Measurements from ENCODE around the gene HCN1. TPM values are rescaled to one million over a fixed set of nuclear protein-coding genes. Genes with fewer than 3 reads are reported as not detected.
"Not testable (repeated sequence)": the region's sequence is repeated elsewhere in the genome, so short reads cannot be mapped to it uniquely, and the experiment has no call there.

Gene HCN1
- total and polyA plus RNA-seq, 11 donors = 0.09 to 0.43 (median 0.15) TPM; not detected in 6

DNA sequence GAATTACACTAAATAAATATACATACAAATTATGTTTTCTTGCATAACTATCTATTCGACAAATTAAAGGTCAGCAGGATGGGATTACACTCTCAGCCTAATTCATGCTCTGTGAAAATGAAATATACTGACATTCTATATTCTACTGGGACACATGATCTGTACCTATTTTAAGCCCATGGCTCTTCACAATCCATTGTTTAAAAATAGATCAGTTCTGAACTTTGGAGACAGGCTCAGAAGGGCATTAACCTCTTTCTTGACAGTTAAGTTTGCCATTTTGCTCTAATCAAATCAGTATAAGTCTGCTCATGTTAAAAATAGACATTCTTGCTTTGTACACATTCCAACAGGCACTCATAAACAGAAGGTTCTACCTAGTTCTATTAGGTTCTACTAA, 361.2 kb downstream of the HCN1 start:
- intact Hi-C loops (cut with DNase I) = no loop called here
- ATAC-seq = peak; percentile 92 to 97 (median 96)
- Histone ChIP-seq H3K4me3 (no peak overlapping the region), H3K4me1 (peaks cover 0 to 21% (median 0%) of the 10 kb centered on the region in 12 donors), H3K27me3 (no peaks in the 10 kb centered on the region), H3K9me3 (no peaks in the 10 kb centered on the region), H3K27ac (peak overlapping the region in 11 of 12 donors; percentile 27 to 72 (median 66)), H3K36me3 (no peaks in the 10 kb centered on the region)
- no peak for TF ChIP-seq POLR2A (IDR thresholded peaks at IDR 0.05)
- TF ChIP-seq, protein P1, sequence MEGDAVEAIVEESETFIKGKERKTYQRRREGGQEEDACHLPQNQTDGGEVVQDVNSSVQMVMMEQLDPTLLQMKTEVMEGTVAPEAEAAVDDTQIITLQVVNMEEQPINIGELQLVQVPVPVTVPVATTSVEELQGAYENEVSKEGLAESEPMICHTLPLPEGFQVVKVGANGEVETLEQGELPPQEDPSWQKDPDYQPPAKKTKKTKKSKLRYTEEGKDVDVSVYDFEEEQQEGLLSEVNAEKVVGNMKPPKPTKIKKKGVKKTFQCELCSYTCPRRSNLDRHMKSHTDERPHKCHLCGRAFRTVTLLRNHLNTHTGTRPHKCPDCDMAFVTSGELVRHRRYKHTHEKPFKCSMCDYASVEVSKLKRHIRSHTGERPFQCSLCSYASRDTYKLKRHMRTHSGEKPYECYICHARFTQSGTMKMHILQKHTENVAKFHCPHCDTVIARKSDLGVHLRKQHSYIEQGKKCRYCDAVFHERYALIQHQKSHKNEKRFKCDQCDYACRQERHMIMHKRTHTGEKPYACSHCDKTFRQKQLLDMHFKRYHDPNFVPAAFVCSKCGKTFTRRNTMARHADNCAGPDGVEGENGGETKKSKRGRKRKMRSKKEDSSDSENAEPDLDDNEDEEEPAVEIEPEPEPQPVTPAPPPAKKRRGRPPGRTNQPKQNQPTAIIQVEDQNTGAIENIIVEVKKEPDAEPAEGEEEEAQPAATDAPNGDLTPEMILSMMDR (IDR thresholded peaks at IDR 0.05) = no peak
- 30 to 51% (median 42%) methylated on average over 1 of the region's 1 CpG for WGBS, 4 donors
- no peak for DNase-seq

GRCh38 chr5:45312627-45313026, 383.6 kb downstream of the HCN1 start:
- H3K36me3 ChIP-seq; H3K4me1 ChIP-seq; H3K4me3 ChIP-seq; H3K27ac ChIP-seq; ATAC-seq; H3K27me3 ChIP-seq; intact Hi-C loops (cut with DNase I): not testable (repeated sequence)
- peaks cover 0 to 21% (median 3%) of the 10 kb centered on the region in 12 donors for H3K9me3 ChIP-seq
- peak in 1 of 5 donors; percentile 47 for DNase-seq
- WGBS, 4 donors = 77 to 90% (median 84%) methylated on average over 5 to 8 of the region's 8 CpGs

GRCh38 chr5:45295231-45295630, 400.9 kb downstream of the HCN1 start:
- no peaks in the 10 kb centered on the region for H3K36me3 ChIP-seq
- no peak for DNase-seq
- H3K9me3 ChIP-seq = peaks cover 0 to 13% (median 0%) of the 10 kb centered on the region in 12 donors
- TF ChIP-seq, protein P1 (IDR thresholded peaks at IDR 0.05) = no peak
- TF ChIP-seq POLR2A (IDR thresholded peaks at IDR 0.05) = no peak
- H3K4me1 ChIP-seq = no peaks in the 10 kb centered on the region
- H3K27ac ChIP-seq = no peak overlapping the region
- ATAC-seq = no peak
- no peak overlapping the region for H3K4me3 ChIP-seq
- no peaks in the 10 kb centered on the region for H3K27me3 ChIP-seq
- 87 to 93% (median 89%) methylated on average over 2 of the region's 2 CpGs for WGBS, 4 donors
- intact Hi-C loops (cut with DNase I) = no loop called here

DNA sequence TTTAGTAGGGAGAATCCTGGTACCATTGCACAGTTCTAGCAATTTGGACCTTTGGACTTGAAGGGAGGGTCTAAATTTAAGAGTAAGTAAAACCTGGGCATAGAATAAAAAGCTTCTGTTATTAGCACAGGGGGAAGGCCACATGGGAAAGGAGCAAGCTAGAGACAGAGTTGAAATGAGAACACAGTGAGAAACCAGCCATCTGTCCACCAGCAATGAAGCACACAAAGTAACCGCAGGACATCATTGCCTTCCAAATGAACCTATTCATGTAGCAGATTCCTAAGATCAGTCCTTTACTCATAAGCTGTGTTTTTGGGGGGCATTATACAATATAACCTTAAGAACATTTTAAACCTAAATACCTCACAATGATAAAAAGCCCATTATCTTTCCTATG, 407.4 kb downstream of the HCN1 start:
- Histone ChIP-seq H3K36me3 (no peaks in the 10 kb centered on the region), H3K9me3 (peaks cover 0 to 5% (median 0%) of the 10 kb centered on the region in 12 donors), H3K27me3 (no peaks in the 10 kb centered on the region), H3K27ac (no peak overlapping the region), H3K4me1 (no peaks in the 10 kb centered on the region), H3K4me3 (no peak overlapping the region)
- DNase-seq = no peak
- TF ChIP-seq POLR2A (IDR thresholded peaks at IDR 0.05) = no peak
- TF ChIP-seq, protein P1 (IDR thresholded peaks at IDR 0.05) = no peak
- 95 to 100% (median 96%) methylated on average over 1 of the region's 1 CpG for WGBS, 4 donors
- intact Hi-C loops (cut with DNase I) = no loop called here
- ATAC-seq = no peak

DNA sequence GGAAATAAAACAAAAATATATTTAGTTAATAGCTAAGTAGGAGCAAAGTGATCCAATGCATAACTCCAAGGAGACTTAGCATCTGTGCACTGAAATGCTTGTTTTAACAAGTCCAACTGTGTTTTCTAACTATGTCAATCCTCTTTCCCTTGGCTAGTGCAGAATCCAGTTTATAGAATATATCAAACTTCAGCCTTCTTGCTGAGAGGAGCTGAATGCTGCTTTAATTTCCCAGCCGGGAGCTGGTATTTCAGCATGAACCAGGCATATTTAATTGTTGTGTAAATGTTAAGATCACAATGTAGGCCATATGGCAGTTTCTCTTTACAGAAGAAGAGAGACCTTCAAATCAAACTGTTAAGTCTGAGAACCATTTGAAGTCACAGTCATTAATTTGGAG, 411.7 kb downstream of the HCN1 start:
- Histone ChIP-seq H3K27ac (no peak overlapping the region), H3K4me3 (no peak overlapping the region), H3K9me3 (no peaks in the 10 kb centered on the region), H3K27me3 (no peaks in the 10 kb centered on the region), H3K4me1 (peaks cover 0 to 3% (median 0%) of the 10 kb centered on the region in 12 donors), H3K36me3 (no peaks in the 10 kb centered on the region)
- WGBS, 4 donors = 90 to 100% (median 99%) methylated on average over 1 of the region's 1 CpG
- DNase-seq (no peak), ATAC-seq (no peak)
- no peak for TF ChIP-seq POLR2A (IDR thresholded peaks at IDR 0.05)
- TF ChIP-seq, protein P1 (IDR thresholded peaks at IDR 0.05) = no peak
- intact Hi-C loops (cut with DNase I) = no loop called here
